DMS53 treated with DMSO at 0.1 percent for 48 hours (cell line): ENCODE measurements around the gene GPR62.

Experiments used
- DNase-seq: peaks from one replicate; lab custom pipeline; 2025; ENCODE audit not compliant: unreplicated experiment; lab: John Stamatoyannopoulos, UW

The GPR62 gene

GRCh38 chr3:51968883-51969678 is 13.9 kb downstream of the GPR62 start:
- DNase-seq = no peak

- no peak for DNase-seq
Observed at GRCh38 chr3:51969841-51970240, 14.7 kb downstream of the GPR62 start.

GRCh38 chr3:51970606-51971300 is 15.6 kb downstream of the GPR62 start:
- no peak for DNase-seq

- no peak for DNase-seq
Observed at GRCh38 chr3:51971350-51971749, 16.2 kb downstream of the GPR62 start.

GRCh38 chr3:51974277-51974962 is 19.2 kb downstream of the GPR62 start:
- DNase-seq = no peak

- peak; percentile 6 for DNase-seq
Observed at GRCh38 chr3:51974963-51975851, 20.0 kb downstream of the GPR62 start, which contains the start of gene ABHD14A. Gene ABHD14A (plus strand): TSS chr3:51975064. CDS start chr3:51975136, 72 bp downstream.

GRCh38 chr3:51975852-51976549 is 20.8 kb downstream of the GPR62 start:
- no peak for DNase-seq

GRCh38 chr3:51977446-51978142 is 22.4 kb downstream of the GPR62 start:
- DNase-seq = no peak

GRCh38 chr3:51978143-51978502 is 22.9 kb downstream of the GPR62 start:
- no peak for DNase-seq

- no peak for DNase-seq
Observed at GRCh38 chr3:51980253-51980652, 25.1 kb downstream of the GPR62 start.

GRCh38 chr3:51982352-51982837 is 27.2 kb downstream of the GPR62 start:
- peak; percentile 32 for DNase-seq

GRCh38 chr3:51982838-51983577 is 27.8 kb downstream of the GPR62 start, which contains the start of gene ACY1:
Gene ACY1 (plus strand): TSS chr3:51983535. CDS start chr3:51984065, 530 bp downstream.
- DNase-seq = peak; percentile 56

- no peak for DNase-seq
Observed at GRCh38 chr3:51983578-51984268, 28.5 kb downstream of the GPR62 start.

GRCh38 chr3:51984269-51984647 is 29.1 kb downstream of the GPR62 start:
- DNase-seq = no peak

- DNase-seq = no peak
Observed at GRCh38 chr3:51985063-51985462, 29.9 kb downstream of the GPR62 start.

- DNase-seq = no peak
Observed at GRCh38 chr3:51986010-51986947, 31.1 kb downstream of the GPR62 start.

- DNase-seq = no peak
Observed at GRCh38 chr3:51987568-51987967, 32.4 kb downstream of the GPR62 start.
